K562 (cell line): ENCODE measurements around the gene HSPA4.

Source experiments
- BRF1 ChIP-seq: IDR thresholded peaks from 3 replicates; pipeline ENCODE4 v1.6.1; 2011; ENCODE audit warnings: borderline replicate concordance, mild to moderate bottlenecking; ENCODE audit not compliant: insufficient read length; ENCODE audit errors: extremely low read depth
- CTCF ChIP-seq, 3 experiments: IDR thresholded peaks in 2 of 3; conservative IDR thresholded peaks in 1 of 3; 2 replicates each; pipeline ENCODE4 v1.5.1; 2011 to 2012; ENCODE audit warnings: low read length in 3 of 3, mild to moderate bottlenecking in 3 of 3, control low read depth in 2 of 3, improper control_type of control experiment in 1 of 3, inconsistent platforms in 1 of 3, low read depth in 1 of 3, mixed read lengths in 1 of 3, moderate library complexity in 1 of 3; ENCODE audit not compliant: insufficient read depth in 2 of 3
- TSHZ1 ChIP-seq: fragments of 250-450 bp; sonication (Bioruptor Pico); IDR thresholded peaks from 2 replicates; pipeline ENCODE4 v1.4.0; 2020; ENCODE audit warnings: mild to moderate bottlenecking, moderate library complexity

- TF ChIP-seq TSHZ1 (CRISPR knock-in tag): no peak
- no peak for TF ChIP-seq BRF1
- TF ChIP-seq CTCF (IDR thresholded peaks at IDR 0.05 in 2 of 3, conservative IDR thresholded peaks at IDR 0.05 in 1 of 3; ENCODE audit: insufficient read depth in 2 of 3, low read depth in 1 of 3, low read length in 3 of 3): no peak
These were observed 30.3 kb downstream of the HSPA4 start for GRCh38 chr5:133082128-133082527.
